ELF-1 (cell line): ENCODE results near the gene AK4.

Experiments
- DNase-seq: peaks from one replicate; pipeline ENCODE4 v3.0.0-alpha.2; 2016; ENCODE audit warnings: low read depth, low spot score

The AK4 gene

GRCh38 chr1:65176056-65176450 lies 28.1 kb downstream of the AK4 start:
- no peak for DNase-seq

GRCh38 chr1:65176591-65176990 lies 28.6 kb downstream of the AK4 start:
- DNase-seq = no peak

- DNase-seq = no peak
Observed at GRCh38 chr1:65177457-65177856, 29.5 kb downstream of the AK4 start.

GRCh38 chr1:65178235-65178634 lies 30.2 kb downstream of the AK4 start:
- DNase-seq = no peak

- DNase-seq = no peak
Observed at GRCh38 chr1:65179148-65179547, 31.1 kb downstream of the AK4 start.

- no peak for DNase-seq
Observed at GRCh38 chr1:65180977-65181376, 33.0 kb downstream of the AK4 start.

- DNase-seq = no peak
Observed at GRCh38 chr1:65182658-65183268, 34.8 kb downstream of the AK4 start.

GRCh38 chr1:65189576-65190115 lies 41.6 kb downstream of the AK4 start:
- DNase-seq = no peak

- DNase-seq = no peak
Observed at GRCh38 chr1:65190229-65190628, 42.2 kb downstream of the AK4 start.

- no peak for DNase-seq
Observed at GRCh38 chr1:65193129-65193695, 45.2 kb downstream of the AK4 start.

- DNase-seq = no peak
Observed at GRCh38 chr1:65195495-65196417, 47.8 kb downstream of the AK4 start.

- DNase-seq = no peak
Observed at GRCh38 chr1:65196926-65197325, 48.9 kb downstream of the AK4 start.

GRCh38 chr1:65197636-65198035 lies 49.6 kb downstream of the AK4 start:
- no peak for DNase-seq

GRCh38 chr1:65198096-65198495 lies 50.1 kb downstream of the AK4 start:
- DNase-seq = no peak

- no peak for DNase-seq
Observed at GRCh38 chr1:65200411-65200810, 52.4 kb downstream of the AK4 start.

- DNase-seq = no peak
Observed at GRCh38 chr1:65206836-65207235, 58.8 kb downstream of the AK4 start.

- no peak for DNase-seq
Observed at GRCh38 chr1:65207317-65207716, 59.3 kb downstream of the AK4 start.

GRCh38 chr1:65208563-65208973 lies 60.6 kb downstream of the AK4 start:
- DNase-seq = no peak

- DNase-seq = peak; percentile 4
Observed at GRCh38 chr1:65209005-65209885, 61.2 kb downstream of the AK4 start.

- DNase-seq = no peak
Observed at GRCh38 chr1:65210325-65210724, 62.3 kb downstream of the AK4 start.

- DNase-seq = no peak
Observed at GRCh38 chr1:65211331-65211730, 63.3 kb downstream of the AK4 start.
